ENCODE data around the gene DBNL. TPM values are rescaled to one million over a fixed set of nuclear protein-coding genes. Genes with fewer than 3 reads are reported as not detected.

The DBNL gene
- total and polyA plus RNA-seq, 2 of the 13 experiments (the other 11 are each of a cell fraction or from before 2014, with no cell fraction given), result 20.8 to 35.1 TPM

DNA sequence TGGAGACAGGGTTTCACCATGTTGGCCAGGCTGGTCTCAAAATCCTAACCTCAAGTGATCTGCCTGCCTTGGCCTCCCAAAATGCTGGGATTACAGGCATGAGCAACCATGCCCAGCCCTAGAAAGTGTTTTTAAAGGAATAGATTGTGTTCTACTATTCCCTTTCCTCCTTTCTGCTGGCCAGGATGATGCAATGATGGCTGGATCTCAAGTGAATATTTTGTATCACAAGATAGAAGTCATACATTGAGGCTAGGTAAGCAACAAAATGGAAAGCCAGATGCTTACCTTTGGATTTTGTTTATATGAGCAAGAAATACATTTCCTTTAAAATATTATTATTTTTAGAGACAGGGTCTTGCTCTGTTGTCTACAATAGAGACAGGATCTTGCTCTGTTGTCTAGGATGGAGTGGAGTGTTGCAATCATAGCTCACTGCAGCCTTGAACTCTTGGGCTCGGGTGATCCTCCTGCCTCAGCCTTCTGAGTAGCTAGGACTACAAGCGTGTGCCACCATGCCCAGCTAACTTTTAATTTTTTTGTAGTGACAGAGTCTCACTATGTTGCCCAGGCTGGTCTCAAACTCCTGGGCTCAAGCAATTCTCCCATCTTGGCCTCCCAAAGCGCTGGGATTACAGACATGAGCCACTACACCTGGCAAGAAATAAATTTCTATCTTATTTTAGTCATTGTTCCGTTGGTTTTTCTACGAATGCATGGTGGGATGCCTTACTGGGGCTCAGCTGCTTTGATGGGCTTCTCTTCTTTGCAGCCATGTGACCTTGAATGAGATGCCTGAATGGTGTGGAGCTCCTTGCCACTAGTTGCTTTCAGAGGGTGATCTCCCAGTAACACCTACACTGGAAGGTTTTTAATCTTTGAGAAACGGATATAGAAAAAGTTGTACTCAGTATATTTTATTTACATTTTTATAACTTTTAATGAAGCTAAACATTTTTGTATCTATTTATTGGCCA is 53.9 kb downstream of the DBNL start (continued):
- TF ChIP-seq ZNF549 (CRISPR knock-in tag; IDR thresholded peaks at IDR 0.05), result no peak
- TF ChIP-seq ZNF121 (CRISPR knock-in tag; IDR thresholded peaks at IDR 0.05), result peak; percentile 90

GRCh38 chr7:44099669-44100068 is 55.2 kb downstream of the DBNL start:
- in situ Hi-C loops (cut with HindIII; ENCODE audit: extremely low pct_ligation_motif_present, low pct_unique_long_range_greater_than_20kb) (no loop called here), intact Hi-C loops (cut with micrococcal nuclease; ENCODE audit: unreplicated experiment) (no loop called here)
- BruUV-seq (replicated peaks), result no TSS peak
- no peaks in the 10 kb centered on the region for H3K79me2 ChIP-seq (ENCODE audit: insufficient read depth, low read length)
- no peaks in the 10 kb centered on the region for H3K36me3 ChIP-seq (replicated peaks in 1 of 2; ENCODE audit: control insufficient read depth in 1 of 2, insufficient read depth in 2 of 2, low read length in 2 of 2)
- ATAC-seq, result no peak
- H3K9ac ChIP-seq (ENCODE audit: insufficient read depth, low read depth, low read length), result no peak overlapping the region
- H3K4me1 ChIP-seq (ENCODE audit: insufficient read depth, low read length), result peaks cover 64% of the 10 kb centered on the region
- H3K27ac ChIP-seq (ENCODE audit: extremely low read length, insufficient read depth, low read length), result no peak overlapping the region
- peak overlapping the region; percentile 88; the same call in 1 of the 2 replicates for H3K4me2 ChIP-seq (ENCODE audit: low read depth, low read length)
- peaks cover 2 to 15% of the 10 kb centered on the region in 2 experiments; a peak in 1 of 5 replicates for H3K27me3 ChIP-seq (ENCODE audit: control insufficient read depth in 1 of 2, insufficient read depth in 2 of 2, low read length in 2 of 2)
- H3K9me3 ChIP-seq (ENCODE audit: low read length), result no peaks in the 10 kb centered on the region
- ChIA-PET CTCF (ENCODE audit: low intra/inter-chr PET ratio, low total read pairs) (no interaction called here), POLR2A (no interaction called here)
- H2AFZ ChIP-seq (ENCODE audit: low read length), result no peak overlapping the region
- H4K20me1 ChIP-seq (ENCODE audit: insufficient read depth, low read length), result no peaks in the 10 kb centered on the region
- no peak overlapping the region; a peak in 1 of 6 replicates for H3K4me3 ChIP-seq (replicated peaks in 1 of 3; ENCODE audit: insufficient read depth in 1 of 3, low read depth in 2 of 3, low read length in 3 of 3)
- FAIRE-seq, result no peak
- DNase-seq (ENCODE audit: low spot score), result no peak
- 81% methylated on average over 4 of the region's 4 CpGs for WGBS (ENCODE audit: low lambda C conversion rate)
- TF ChIP-seq ATF1 (CRISPR knock-in tag; IDR thresholded peaks at IDR 0.05) (no peak), SUZ12 (IDR thresholded peaks at IDR 0.05; ENCODE audit: low read depth, low read length) (no peak), NCOR1 (IDR thresholded peaks at IDR 0.05; ENCODE audit: borderline replicate concordance, low read length) (no peak), ZNF619 (CRISPR knock-in tag; IDR thresholded peaks at IDR 0.05) (no peak), STAT5B (CRISPR knock-in tag; IDR thresholded peaks at IDR 0.05) (no peak), FIP1L1 (IDR thresholded peaks at IDR 0.05; ENCODE audit: borderline replicate concordance, insufficient read depth, low read depth, low read length) (no peak), MXD4 (CRISPR knock-in tag; IDR thresholded peaks at IDR 0.05) (no peak), GTF2F1 (IDR thresholded peaks at IDR 0.05; ENCODE audit: low read length) (no peak), XRCC5 (optimal IDR thresholded peaks at IDR 0.05; ENCODE audit: low read length) (no peak), THRA (CRISPR knock-in tag; IDR thresholded peaks at IDR 0.05; ENCODE audit: borderline replicate concordance) (no peak), ZNF597 (CRISPR knock-in tag; IDR thresholded peaks at IDR 0.05) (no peak), KLF6 (CRISPR knock-in tag; IDR thresholded peaks at IDR 0.05) (no peak), ZFP36L2 (CRISPR knock-in tag; IDR thresholded peaks at IDR 0.05) (no peak), ZNF605 (CRISPR knock-in tag; IDR thresholded peaks at IDR 0.05) (no peak), ZNF3 (CRISPR knock-in tag; IDR thresholded peaks at IDR 0.05) (no peak), HCFC1 (IDR thresholded peaks at IDR 0.05; ENCODE audit: low read depth, low read length) (no peak), ZFP90 (CRISPR knock-in tag; IDR thresholded peaks at IDR 0.05; ENCODE audit: borderline replicate concordance) (no peak), HOXD1 (CRISPR knock-in tag; IDR thresholded peaks at IDR 0.05) (no peak)
- TF ChIP-seq, protein P1, sequence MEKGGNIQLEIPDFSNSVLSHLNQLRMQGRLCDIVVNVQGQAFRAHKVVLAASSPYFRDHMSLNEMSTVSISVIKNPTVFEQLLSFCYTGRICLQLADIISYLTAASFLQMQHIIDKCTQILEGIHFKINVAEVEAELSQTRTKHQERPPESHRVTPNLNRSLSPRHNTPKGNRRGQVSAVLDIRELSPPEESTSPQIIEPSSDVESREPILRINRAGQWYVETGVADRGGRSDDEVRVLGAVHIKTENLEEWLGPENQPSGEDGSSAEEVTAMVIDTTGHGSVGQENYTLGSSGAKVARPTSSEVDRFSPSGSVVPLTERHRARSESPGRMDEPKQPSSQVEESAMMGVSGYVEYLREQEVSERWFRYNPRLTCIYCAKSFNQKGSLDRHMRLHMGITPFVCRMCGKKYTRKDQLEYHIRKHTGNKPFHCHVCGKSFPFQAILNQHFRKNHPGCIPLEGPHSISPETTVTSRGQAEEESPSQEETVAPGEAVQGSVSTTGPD (CRISPR knock-in tag; IDR thresholded peaks at IDR 0.05), result no peak
